ENCODE measurements around the gene CES2.

DNA sequence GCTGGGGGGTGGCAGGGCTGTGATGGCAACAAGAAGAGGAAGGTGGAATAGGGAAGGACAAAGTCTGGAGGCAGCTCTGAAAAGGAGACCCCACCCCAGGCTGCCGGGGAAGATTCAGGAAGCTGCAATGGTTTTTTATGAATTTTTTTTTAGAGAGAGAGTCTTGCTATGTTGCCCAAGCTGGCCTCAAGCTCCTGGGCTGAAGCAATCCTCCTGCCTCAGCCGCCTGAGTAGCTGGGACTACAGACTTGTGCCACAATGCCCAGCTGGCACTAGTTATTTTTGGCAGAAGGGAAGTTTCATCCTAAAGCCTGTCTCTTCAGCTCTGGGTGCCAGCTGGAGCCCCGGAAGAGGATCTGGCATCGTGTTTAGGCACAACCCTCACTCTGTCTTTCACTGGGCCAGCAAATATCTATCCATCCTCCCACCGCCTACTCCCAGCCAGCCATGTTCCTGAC is 24.4 kb downstream of the CES2 start:
- TF ChIP-seq CTCF (IDR thresholded peaks at IDR 0.05; ENCODE audit: low read length) (no peak), EZH2 (IDR thresholded peaks at IDR 0.05; ENCODE audit: borderline replicate concordance, low read length) (no peak)
